WTC11 (cell line): ENCODE results near the gene CFAP74. TPM values are rescaled to one million over a fixed set of nuclear protein-coding genes. Genes with fewer than 3 reads are reported as not detected.

Experiments used
- ATAC-seq: fragments of 200-7000 bp; cut with Tn5 transposase; 2 replicates; pipeline ENCODE4 v1.10.0; 2021; ENCODE audit warnings: mild to moderate bottlenecking, moderate library complexity
- CTCF ChIA-PET: fragments of 300-600 bp; sonication (Branson Sonifier 250); formaldehyde crosslinking; loops from one replicate; lab custom pipeline; 2021; ENCODE audit warnings: antibody characterized with exemption; lab: Charles Lee
- POLR2A ChIA-PET: fragments of 350-600 bp; sonication (Branson Sonifier 250); formaldehyde crosslinking; loops from one replicate; lab custom pipeline; 2021; ENCODE audit warnings: antibody characterized with exemption; lab: Charles Lee
- DNase-seq: peaks from one replicate; pipeline ENCODE4 v3.0.0; 2021; ENCODE audit warnings: low spot score
- H3K27ac Mint-ChIP-seq: 2 replicates; pipeline ENCODE4 v1.8.0; 2021; ENCODE audit warnings: mixed read lengths
- H3K27me3 Mint-ChIP-seq: 2 replicates; pipeline ENCODE4 v1.8.0; 2021; ENCODE audit warnings: low read depth, mild to moderate bottlenecking, moderate library complexity, mixed read lengths
- H3K36me3 Mint-ChIP-seq: 2 replicates; pipeline ENCODE4 v1.8.0; 2021; ENCODE audit warnings: mixed read lengths
- H3K4me1 Mint-ChIP-seq: 2 replicates; pipeline ENCODE4 v1.8.0; 2022; ENCODE audit warnings: mixed read lengths
- H3K4me3 Mint-ChIP-seq: 2 replicates; pipeline ENCODE4 v1.8.0; 2021; ENCODE audit warnings: mild to moderate bottlenecking, moderate library complexity, mixed read lengths
- H3K9me3 Mint-ChIP-seq: 2 replicates; pipeline ENCODE4 v1.8.0; 2021; ENCODE audit warnings: mixed read lengths
- EMX1 ChIP-seq: fragments of 250-450 bp; sonication (Bioruptor Pico); IDR thresholded peaks from 2 replicates; pipeline ENCODE4 v1.8.0; 2021; ENCODE audit warnings: mild to moderate bottlenecking
- FOXK1 ChIP-seq: sonication (generic); formaldehyde crosslinking; IDR thresholded peaks from 2 replicates; pipeline ENCODE4 v1.8.0; 2022; ENCODE audit warnings: mild to moderate bottlenecking, moderate library complexity, missing genetic modification reagents
- MYBL2 ChIP-seq: sonication (generic); formaldehyde crosslinking; IDR thresholded peaks from 2 replicates; pipeline ENCODE4 v1.8.1; 2023; ENCODE audit warnings: mild to moderate bottlenecking, moderate library complexity, missing genetic modification reagents
- NFATC4 ChIP-seq: fragments of 250-450 bp; sonication (Bioruptor Pico); IDR thresholded peaks from 2 replicates; pipeline ENCODE4 v1.9.0; 2021; ENCODE audit warnings: mild to moderate bottlenecking
- SOX15 ChIP-seq: fragments of 250-450 bp; sonication (Bioruptor Pico); IDR thresholded peaks from 2 replicates; pipeline ENCODE4 v1.9.0; 2021; ENCODE audit warnings: mild to moderate bottlenecking
- SP1 ChIP-seq: sonication (generic); formaldehyde crosslinking; conservative IDR thresholded peaks from 2 replicates; pipeline ENCODE4 v1.8.1; 2022; ENCODE audit warnings: missing genetic modification reagents
- TEAD4 ChIP-seq: sonication (generic); formaldehyde crosslinking; IDR thresholded peaks from 2 replicates; pipeline ENCODE4 v1.8.0; 2022; ENCODE audit warnings: mild to moderate bottlenecking, missing genetic modification reagents
- ZNF232 ChIP-seq: sonication (generic); formaldehyde crosslinking; IDR thresholded peaks from 2 replicates; pipeline ENCODE4 v1.8.0; 2022; ENCODE audit warnings: mild to moderate bottlenecking, missing genetic modification reagents
- ZNF671 ChIP-seq: fragments of 250-450 bp; sonication (Bioruptor Pico); IDR thresholded peaks from 2 replicates; pipeline ENCODE4 v1.8.0; 2021; ENCODE audit warnings: mild to moderate bottlenecking
- total RNA-seq: library from RNA; stranded (reverse); gene quantifications from 3 replicates; pipeline ENCODE4 v1.2.3, GENCODE V29; 2021
- TF ChIP-seq, protein P1 (sequence below): fragments of 250-450 bp; sonication (Bioruptor Pico); IDR thresholded peaks from 2 replicates; pipeline ENCODE4 v1.9.0; 2021; ENCODE audit warnings: mild to moderate bottlenecking
- TF ChIP-seq, protein P2 (sequence below): sonication (generic); formaldehyde crosslinking; IDR thresholded peaks from 2 replicates; pipeline ENCODE4 v1.8.0; 2023; ENCODE audit warnings: missing genetic modification reagents
- TF ChIP-seq, protein P3 (sequence below): sonication (generic); formaldehyde crosslinking; IDR thresholded peaks from 2 replicates; pipeline ENCODE4 v1.8.0; 2022; ENCODE audit warnings: mild to moderate bottlenecking, missing genetic modification reagents
- TF ChIP-seq, protein P4 (sequence below): sonication (generic); formaldehyde crosslinking; IDR thresholded peaks from 2 replicates; pipeline ENCODE4 v1.8.0; 2022; ENCODE audit warnings: mild to moderate bottlenecking, missing genetic modification reagents
- TF ChIP-seq, protein P5 (sequence below): sonication (generic); formaldehyde crosslinking; IDR thresholded peaks from 2 replicates; pipeline ENCODE4 v1.8.0; 2022; ENCODE audit warnings: missing genetic modification reagents

The CFAP74 gene
- total RNA-seq, 1 experiment from 2014 or later = 0.35 TPM

DNA sequence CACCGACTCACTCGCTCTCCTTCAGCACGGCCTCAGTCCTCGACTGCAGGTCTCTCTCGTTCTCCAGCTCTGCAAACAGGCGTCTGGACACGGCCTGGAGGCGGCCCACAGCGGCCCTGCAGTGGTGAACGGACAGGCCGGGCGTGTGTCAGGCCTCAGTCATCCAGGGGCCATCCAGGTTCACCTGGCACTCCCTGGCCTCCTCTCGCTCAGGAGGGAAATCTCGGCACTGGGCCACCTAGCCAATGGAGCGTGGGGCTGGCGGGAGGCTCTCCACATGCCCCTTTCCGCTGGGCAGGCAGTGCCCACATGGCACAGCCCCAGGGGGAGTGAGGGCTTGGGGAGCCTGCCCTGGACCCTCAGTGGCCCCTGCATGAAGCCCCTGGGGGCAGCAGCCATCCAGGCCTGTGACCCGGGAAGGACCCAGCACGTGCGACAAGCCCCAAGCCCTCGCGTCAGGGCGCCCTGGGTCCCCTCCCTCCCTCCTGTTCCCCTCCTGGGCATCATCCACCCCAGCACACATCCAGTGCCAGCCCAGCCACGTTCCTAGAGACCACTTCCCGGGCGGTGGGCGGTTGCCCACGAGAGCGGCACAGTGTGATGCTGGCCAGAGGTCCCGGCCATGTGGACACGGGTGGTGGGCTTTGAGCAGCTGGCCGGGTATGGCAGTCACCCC, 18.1 kb downstream of the CFAP74 start (continued):
- no peak for TF ChIP-seq TEAD4 (CRISPR knock-in tag)
- TF ChIP-seq ZNF232 (CRISPR knock-in tag) = no peak
- TF ChIP-seq MYBL2 (CRISPR knock-in tag) = no peak
- TF ChIP-seq SOX15 (CRISPR knock-in tag) = no peak
- TF ChIP-seq FOXK1 (CRISPR knock-in tag) = no peak
- TF ChIP-seq, protein P1, sequence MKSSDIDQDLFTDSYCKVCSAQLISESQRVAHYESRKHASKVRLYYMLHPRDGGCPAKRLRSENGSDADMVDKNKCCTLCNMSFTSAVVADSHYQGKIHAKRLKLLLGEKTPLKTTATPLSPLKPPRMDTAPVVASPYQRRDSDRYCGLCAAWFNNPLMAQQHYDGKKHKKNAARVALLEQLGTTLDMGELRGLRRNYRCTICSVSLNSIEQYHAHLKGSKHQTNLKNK (CRISPR knock-in tag) = no peak
- TF ChIP-seq, protein P2, sequence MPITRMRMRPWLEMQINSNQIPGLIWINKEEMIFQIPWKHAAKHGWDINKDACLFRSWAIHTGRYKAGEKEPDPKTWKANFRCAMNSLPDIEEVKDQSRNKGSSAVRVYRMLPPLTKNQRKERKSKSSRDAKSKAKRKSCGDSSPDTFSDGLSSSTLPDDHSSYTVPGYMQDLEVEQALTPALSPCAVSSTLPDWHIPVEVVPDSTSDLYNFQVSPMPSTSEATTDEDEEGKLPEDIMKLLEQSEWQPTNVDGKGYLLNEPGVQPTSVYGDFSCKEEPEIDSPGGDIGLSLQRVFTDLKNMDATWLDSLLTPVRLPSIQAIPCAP (CRISPR knock-in tag) = no peak

DNA sequence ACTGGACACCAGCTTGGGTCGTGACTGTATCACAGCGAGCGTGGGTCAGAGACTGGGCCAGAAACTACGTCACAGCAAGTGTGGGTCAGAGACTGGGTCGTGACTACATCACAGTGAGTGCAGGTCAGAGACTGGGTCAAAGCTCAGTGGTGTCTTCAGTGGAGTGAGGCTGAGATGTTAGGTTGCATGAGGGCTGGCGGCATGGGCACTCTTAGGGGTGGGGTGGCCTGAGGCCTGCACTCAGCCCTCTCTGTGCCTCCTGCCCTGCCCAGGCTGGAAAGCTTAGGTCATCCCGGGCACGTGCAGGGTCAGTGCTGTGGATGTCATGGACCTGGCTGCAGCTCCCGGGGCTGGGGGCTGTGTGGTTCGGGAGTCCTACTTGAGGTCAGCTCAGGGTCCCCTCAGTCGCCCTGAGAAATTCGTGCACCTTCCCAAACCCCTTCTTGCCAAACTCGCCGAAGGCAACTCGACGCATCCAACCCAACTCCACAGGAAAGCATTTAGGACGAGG, 19.0 kb downstream of the CFAP74 start:
- no peak for ATAC-seq
- no peaks in the 10 kb centered on the region for H3K4me1 Mint-ChIP-seq
- H3K27ac Mint-ChIP-seq = 0 out of 2 replicates have a peak overlapping the region, but pooled peaks have one; percentile 42
- peaks cover 2% of the 10 kb centered on the region for H3K9me3 Mint-ChIP-seq
- no peak overlapping the region for H3K4me3 Mint-ChIP-seq
- no peak for DNase-seq
- ChIA-PET CTCF (interaction anchor here (1.1 to 2.3 kb wide), 3 partner anchors 60 to 190 kb away, joined by 3 to 10 read pairs (median 3); no protein-coding TSS in a partner anchor), POLR2A (no interaction called here)
- peaks cover 2% of the 10 kb centered on the region; the same call in 1 of the 2 replicates for H3K36me3 Mint-ChIP-seq
- TF ChIP-seq, protein P3, sequence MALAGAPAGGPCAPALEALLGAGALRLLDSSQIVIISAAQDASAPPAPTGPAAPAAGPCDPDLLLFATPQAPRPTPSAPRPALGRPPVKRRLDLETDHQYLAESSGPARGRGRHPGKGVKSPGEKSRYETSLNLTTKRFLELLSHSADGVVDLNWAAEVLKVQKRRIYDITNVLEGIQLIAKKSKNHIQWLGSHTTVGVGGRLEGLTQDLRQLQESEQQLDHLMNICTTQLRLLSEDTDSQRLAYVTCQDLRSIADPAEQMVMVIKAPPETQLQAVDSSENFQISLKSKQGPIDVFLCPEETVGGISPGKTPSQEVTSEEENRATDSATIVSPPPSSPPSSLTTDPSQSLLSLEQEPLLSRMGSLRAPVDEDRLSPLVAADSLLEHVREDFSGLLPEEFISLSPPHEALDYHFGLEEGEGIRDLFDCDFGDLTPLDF (CRISPR knock-in tag) = no peak
- TF ChIP-seq, protein P1 (CRISPR knock-in tag) = no peak
- TF ChIP-seq EMX1 (CRISPR knock-in tag) (no peak), NFATC4 (CRISPR knock-in tag) (no peak), ZNF671 (CRISPR knock-in tag) (no peak), SP1 (CRISPR knock-in tag) (no peak)
- TF ChIP-seq, protein P4, sequence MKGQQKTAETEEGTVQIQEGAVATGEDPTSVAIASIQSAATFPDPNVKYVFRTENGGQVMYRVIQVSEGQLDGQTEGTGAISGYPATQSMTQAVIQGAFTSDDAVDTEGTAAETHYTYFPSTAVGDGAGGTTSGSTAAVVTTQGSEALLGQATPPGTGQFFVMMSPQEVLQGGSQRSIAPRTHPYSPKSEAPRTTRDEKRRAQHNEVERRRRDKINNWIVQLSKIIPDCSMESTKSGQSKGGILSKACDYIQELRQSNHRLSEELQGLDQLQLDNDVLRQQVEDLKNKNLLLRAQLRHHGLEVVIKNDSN (CRISPR knock-in tag) = no peak
- TF ChIP-seq, protein P5, sequence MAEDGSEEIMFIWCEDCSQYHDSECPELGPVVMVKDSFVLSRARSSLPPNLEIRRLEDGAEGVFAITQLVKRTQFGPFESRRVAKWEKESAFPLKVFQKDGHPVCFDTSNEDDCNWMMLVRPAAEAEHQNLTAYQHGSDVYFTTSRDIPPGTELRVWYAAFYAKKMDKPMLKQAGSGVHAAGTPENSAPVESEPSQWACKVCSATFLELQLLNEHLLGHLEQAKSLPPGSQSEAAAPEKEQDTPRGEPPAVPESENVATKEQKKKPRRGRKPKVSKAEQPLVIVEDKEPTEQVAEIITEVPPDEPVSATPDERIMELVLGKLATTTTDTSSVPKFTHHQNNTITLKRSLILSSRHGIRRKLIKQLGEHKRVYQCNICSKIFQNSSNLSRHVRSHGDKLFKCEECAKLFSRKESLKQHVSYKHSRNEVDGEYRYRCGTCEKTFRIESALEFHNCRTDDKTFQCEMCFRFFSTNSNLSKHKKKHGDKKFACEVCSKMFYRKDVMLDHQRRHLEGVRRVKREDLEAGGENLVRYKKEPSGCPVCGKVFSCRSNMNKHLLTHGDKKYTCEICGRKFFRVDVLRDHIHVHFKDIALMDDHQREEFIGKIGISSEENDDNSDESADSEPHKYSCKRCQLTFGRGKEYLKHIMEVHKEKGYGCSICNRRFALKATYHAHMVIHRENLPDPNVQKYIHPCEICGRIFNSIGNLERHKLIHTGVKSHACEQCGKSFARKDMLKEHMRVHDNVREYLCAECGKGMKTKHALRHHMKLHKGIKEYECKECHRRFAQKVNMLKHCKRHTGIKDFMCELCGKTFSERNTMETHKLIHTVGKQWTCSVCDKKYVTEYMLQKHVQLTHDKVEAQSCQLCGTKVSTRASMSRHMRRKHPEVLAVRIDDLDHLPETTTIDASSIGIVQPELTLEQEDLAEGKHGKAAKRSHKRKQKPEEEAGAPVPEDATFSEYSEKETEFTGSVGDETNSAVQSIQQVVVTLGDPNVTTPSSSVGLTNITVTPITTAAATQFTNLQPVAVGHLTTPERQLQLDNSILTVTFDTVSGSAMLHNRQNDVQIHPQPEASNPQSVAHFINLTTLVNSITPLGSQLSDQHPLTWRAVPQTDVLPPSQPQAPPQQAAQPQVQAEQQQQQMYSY (CRISPR knock-in tag) = no peak
- TF ChIP-seq, all 79 proteins: peak for 0
- H3K27me3 Mint-ChIP-seq = no peaks in the 10 kb centered on the region; the same call in 1 of the 2 replicates
